Measurements from ENCODE around the gene OGFOD1. TPM values are rescaled to one million over a fixed set of nuclear protein-coding genes. Genes with fewer than 3 reads are reported as not detected.

OGFOD1 gene
- total RNA-seq, 1 donor from 2014 or later = 75.8 TPM

DNA sequence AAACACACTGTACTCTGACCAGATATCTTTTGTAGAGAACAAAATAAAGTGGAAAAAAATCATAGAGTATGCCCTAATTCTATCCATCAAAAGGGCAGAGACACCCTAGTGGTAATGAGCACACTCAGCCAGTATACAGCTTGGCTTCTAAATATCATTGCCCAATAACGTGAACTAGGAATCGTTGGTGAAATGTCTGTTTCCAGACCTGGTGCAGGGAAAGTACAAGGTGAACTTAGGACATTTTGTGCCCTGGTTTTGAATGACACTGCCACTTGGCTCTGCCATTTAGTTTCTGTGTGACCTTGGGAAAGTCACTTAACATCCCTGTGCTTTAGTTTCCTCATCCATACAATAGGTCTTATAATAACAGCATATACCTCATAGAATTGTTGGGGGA is 39.7 kb upstream of the OGFOD1 start:
- DNase-seq (ENCODE audit: low read depth) = no peak
- H3K36me3 ChIP-seq (ENCODE audit: control insufficient read depth, insufficient read depth, low read length) = no peaks in the 10 kb centered on the region
- no peaks in the 10 kb centered on the region for H3K27me3 ChIP-seq (ENCODE audit: control insufficient read depth, insufficient read depth, low read length)
- no peak overlapping the region for H3K4me3 ChIP-seq (ENCODE audit: low read depth, low read length)
- TF ChIP-seq, protein P1, sequence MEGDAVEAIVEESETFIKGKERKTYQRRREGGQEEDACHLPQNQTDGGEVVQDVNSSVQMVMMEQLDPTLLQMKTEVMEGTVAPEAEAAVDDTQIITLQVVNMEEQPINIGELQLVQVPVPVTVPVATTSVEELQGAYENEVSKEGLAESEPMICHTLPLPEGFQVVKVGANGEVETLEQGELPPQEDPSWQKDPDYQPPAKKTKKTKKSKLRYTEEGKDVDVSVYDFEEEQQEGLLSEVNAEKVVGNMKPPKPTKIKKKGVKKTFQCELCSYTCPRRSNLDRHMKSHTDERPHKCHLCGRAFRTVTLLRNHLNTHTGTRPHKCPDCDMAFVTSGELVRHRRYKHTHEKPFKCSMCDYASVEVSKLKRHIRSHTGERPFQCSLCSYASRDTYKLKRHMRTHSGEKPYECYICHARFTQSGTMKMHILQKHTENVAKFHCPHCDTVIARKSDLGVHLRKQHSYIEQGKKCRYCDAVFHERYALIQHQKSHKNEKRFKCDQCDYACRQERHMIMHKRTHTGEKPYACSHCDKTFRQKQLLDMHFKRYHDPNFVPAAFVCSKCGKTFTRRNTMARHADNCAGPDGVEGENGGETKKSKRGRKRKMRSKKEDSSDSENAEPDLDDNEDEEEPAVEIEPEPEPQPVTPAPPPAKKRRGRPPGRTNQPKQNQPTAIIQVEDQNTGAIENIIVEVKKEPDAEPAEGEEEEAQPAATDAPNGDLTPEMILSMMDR (IDR thresholded peaks at IDR 0.05; ENCODE audit: insufficient read depth, low read length, poor library complexity, severe bottlenecking) = no peak

DNA sequence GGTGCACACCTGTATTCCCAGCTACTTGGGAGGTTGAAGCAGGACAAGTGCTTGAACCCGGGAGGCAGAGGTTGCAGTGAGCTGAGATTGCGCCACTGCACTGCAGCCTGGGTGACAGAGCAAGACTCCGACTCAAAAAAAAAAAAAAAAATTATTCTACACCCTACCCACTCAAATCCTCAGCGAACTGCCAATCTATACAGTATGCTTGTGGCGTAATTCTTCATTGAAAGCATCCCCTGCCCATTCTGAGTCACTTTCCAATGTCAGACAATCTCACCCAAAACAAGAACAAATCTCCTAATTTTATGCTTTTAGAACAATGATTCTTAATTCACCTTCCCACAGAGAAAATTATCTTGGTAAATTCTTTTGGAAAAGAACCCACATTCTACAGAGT is 38.0 kb upstream of the OGFOD1 start:
- Histone ChIP-seq H3K36me3 (ENCODE audit: control insufficient read depth, insufficient read depth, low read length) (no peaks in the 10 kb centered on the region), H3K27me3 (ENCODE audit: control insufficient read depth, insufficient read depth, low read length) (no peaks in the 10 kb centered on the region), H3K4me3 (ENCODE audit: low read depth, low read length) (no peak overlapping the region)
- DNase-seq (ENCODE audit: low read depth) = no peak
- TF ChIP-seq, protein P1 (IDR thresholded peaks at IDR 0.05; ENCODE audit: insufficient read depth, low read length, poor library complexity, severe bottlenecking) = no peak

DNA sequence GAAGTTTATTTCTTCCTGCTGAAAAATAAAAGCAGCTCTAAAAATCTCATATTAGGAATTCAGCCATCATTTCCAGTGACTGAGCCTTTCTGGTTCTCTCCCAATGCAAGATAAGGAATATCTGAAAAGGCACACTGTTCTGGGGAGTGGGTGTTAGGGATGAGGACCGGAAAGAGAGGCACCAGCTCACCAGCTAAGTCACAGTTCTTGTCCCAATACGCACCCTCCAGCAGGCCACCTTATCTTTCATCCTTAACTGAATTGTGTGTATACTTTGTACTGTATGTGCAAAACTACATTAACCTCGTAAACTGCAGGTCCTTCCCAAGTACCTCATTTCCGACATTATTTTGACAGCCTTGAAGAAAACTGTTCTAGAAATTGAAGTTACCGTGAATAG is 37.0 kb upstream of the OGFOD1 start:
- Histone ChIP-seq H3K36me3 (ENCODE audit: control insufficient read depth, insufficient read depth, low read length) (no peaks in the 10 kb centered on the region), H3K4me3 (ENCODE audit: low read depth, low read length) (no peak overlapping the region), H3K27me3 (ENCODE audit: control insufficient read depth, insufficient read depth, low read length) (no peaks in the 10 kb centered on the region)
- TF ChIP-seq, protein P1 (IDR thresholded peaks at IDR 0.05; ENCODE audit: insufficient read depth, low read length, poor library complexity, severe bottlenecking) = no peak
- DNase-seq (ENCODE audit: low read depth) = no peak

DNA sequence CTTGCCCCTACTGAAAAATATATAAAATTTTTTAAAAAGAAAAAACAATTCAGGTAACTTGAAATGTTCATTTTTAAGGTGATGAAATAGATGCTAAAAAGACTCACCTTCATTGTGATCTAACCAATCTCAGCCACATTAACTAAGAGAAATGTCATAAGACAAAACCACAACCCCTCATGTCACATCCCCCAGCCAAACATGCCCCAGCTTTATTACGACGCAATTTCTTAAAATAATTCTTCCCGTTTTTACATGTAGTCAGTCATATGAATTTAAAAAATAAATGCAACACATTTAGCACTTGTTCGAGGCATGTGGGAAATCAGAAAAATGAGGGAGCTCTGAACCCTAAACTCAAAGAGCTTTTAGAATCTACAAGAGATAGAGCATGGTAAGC is 35.5 kb upstream of the OGFOD1 start:
- TF ChIP-seq, protein P1 (IDR thresholded peaks at IDR 0.05; ENCODE audit: insufficient read depth, low read length, poor library complexity, severe bottlenecking) = no peak
- H3K27me3 ChIP-seq (ENCODE audit: control insufficient read depth, insufficient read depth, low read length) = no peaks in the 10 kb centered on the region
- H3K36me3 ChIP-seq (ENCODE audit: control insufficient read depth, insufficient read depth, low read length) = no peaks in the 10 kb centered on the region
- H3K4me3 ChIP-seq (ENCODE audit: low read depth, low read length) = no peak overlapping the region
- no peak for DNase-seq (ENCODE audit: low read depth)

DNA sequence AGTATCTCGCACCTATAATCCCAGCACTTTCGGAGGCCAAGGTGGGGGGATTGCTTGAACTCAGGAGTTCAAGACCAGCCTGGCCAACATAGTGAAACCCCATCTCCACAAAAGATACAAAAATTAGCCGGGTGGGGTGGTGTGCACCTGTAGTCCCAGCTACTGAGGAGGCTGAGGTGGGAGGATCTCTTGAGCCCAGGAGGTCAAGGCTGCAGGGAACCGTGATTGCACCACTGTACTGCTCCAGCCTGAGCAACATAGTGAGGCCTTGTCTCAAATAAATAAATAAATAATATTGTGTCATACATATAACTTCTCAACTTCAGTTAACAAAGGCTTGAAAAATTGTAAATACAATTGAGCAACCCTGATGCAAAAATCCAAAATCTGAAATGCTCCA is 34.2 kb upstream of the OGFOD1 start:
- no peak for DNase-seq (ENCODE audit: low read depth)
- Histone ChIP-seq H3K27me3 (ENCODE audit: control insufficient read depth, insufficient read depth, low read length) (no peaks in the 10 kb centered on the region), H3K36me3 (ENCODE audit: control insufficient read depth, insufficient read depth, low read length) (no peaks in the 10 kb centered on the region), H3K4me3 (ENCODE audit: low read depth, low read length) (no peak overlapping the region)
- TF ChIP-seq, protein P1 (IDR thresholded peaks at IDR 0.05; ENCODE audit: insufficient read depth, low read length, poor library complexity, severe bottlenecking) = no peak

DNA sequence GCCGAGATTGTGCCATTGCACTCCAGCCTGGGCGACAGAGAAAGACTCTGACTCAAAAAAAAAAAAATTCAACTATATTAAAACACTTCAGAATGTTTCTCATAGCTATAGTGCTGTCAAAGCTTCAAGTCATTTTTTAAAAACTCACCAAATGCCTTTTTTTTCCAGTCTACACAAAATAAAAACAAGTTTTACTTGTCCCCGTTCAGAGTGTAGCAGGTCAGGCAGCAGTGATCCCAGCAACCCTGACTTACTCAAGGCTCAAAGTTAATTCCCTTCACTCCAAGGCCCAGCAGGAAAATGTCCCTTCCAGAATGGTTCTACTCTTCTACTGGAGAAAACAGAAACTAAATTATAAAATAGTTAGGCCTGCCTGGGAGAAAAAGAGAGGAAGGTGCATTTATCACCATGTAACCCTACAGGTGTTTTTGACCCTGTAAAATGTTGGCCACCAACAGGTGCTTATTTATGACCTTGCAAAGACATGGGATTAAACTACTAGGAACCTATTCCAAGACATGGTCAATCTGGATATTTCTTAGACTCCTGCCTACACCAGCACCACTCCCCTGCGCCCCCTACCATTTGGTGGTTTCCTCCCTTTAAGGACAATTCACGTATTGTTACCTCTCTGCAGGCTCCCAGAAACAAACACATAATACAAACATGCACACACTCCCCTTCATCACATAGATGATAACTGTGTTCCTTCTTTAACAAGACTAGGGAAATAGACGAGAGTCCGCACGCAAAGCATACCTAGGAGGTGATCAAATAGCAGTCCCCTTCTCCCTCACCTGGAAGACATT is 31.4 kb upstream of the OGFOD1 start:
- Histone ChIP-seq H3K4me3 (ENCODE audit: low read depth, low read length) (no peak overlapping the region), H3K27me3 (ENCODE audit: control insufficient read depth, insufficient read depth, low read length) (no peaks in the 10 kb centered on the region), H3K36me3 (ENCODE audit: control insufficient read depth, insufficient read depth, low read length) (no peaks in the 10 kb centered on the region)
- TF ChIP-seq, protein P1 (IDR thresholded peaks at IDR 0.05; ENCODE audit: insufficient read depth, low read length, poor library complexity, severe bottlenecking) = no peak
- DNase-seq (ENCODE audit: low read depth) = no peak
